H1 (cell line): ENCODE data around the gene JAKMIP1. TPM values are rescaled to one million over a fixed set of nuclear protein-coding genes. Genes with fewer than 3 reads are reported as not detected.
A peak's percentile ranks its signal among the peaks of the same experiment; 100 is the strongest.

Experiments used
- CTCF ChIA-PET: fragments of 300-600 bp; sonication (Branson Sonifier 250); formaldehyde crosslinking; loops from one replicate; lab custom pipeline; 2021; ENCODE audit not compliant: partially characterized antibody; lab: Charles Lee
- POLR2A ChIA-PET: fragments of 300-600 bp; sonication (Branson Sonifier 250); formaldehyde crosslinking; loops from one replicate; lab custom pipeline; 2021; ENCODE audit warnings: inconsistent platforms; ENCODE audit not compliant: partially characterized antibody; lab: Charles Lee
- DNase-seq, 2 experiments: peaks; one replicate each; pipeline versions ENCODE4 v3.0.0 to v3.0.0-alpha.2; 2010 to 2022; ENCODE audit warnings: low spot score in 2 of 2, low read depth in 1 of 2, mixed read lengths in 1 of 2
- FAIRE-seq: peaks from 2 replicates; lab custom pipeline; 2011; peaks lifted over from hg19 to GRCh38; lab: Jason Lieb, UNC
- H2AFZ ChIP-seq: 2 replicates; pipeline ENCODE4 v1.8.1; 2012; ENCODE audit warnings: low read length, inconsistent platforms
- H2AK5ac ChIP-seq: 2 replicates; pipeline ENCODE4 v1.6.1; 2013; ENCODE audit warnings: low read depth, low read length
- H2BK120ac ChIP-seq: replicated peaks from 2 replicates; pipeline ENCODE3; 2013; ENCODE audit warnings: low read depth, low read length, inconsistent platforms
- H2BK12ac ChIP-seq: 2 replicates; pipeline ENCODE4 v1.6.1; 2013; ENCODE audit warnings: low read depth, low read length
- H2BK15ac ChIP-seq: 2 replicates; pipeline ENCODE4 v1.6.1; 2013; ENCODE audit warnings: low read length
- H2BK20ac ChIP-seq: 2 replicates; pipeline ENCODE4 v1.6.1; 2013; ENCODE audit warnings: low read length
- H2BK5ac ChIP-seq: 2 replicates; pipeline ENCODE4 v1.6.1; 2013; ENCODE audit warnings: low read depth, low read length
- H3K14ac ChIP-seq: 2 replicates; pipeline ENCODE4 v1.6.1; 2013; ENCODE audit warnings: inconsistent platforms; ENCODE audit not compliant: insufficient read length
- H3K18ac ChIP-seq: 2 replicates; pipeline ENCODE4 v1.6.1; 2013; ENCODE audit warnings: low read length; ENCODE audit errors: extremely low read depth
- H3K23ac ChIP-seq: 2 replicates; pipeline ENCODE4 v1.6.1; 2013; ENCODE audit warnings: inconsistent platforms; ENCODE audit not compliant: insufficient read length
- H3K23me2 ChIP-seq: 2 replicates; pipeline ENCODE4 v1.6.1; 2013; ENCODE audit warnings: low read depth, low read length
- H3K27ac ChIP-seq: 2 replicates; pipeline ENCODE4 v1.6.1; 2011; ENCODE audit warnings: low read depth, low read length, inconsistent platforms
- H3K27me3 ChIP-seq, 4 experiments: replicated peaks in 1 of 4; 1 replicate in 1 of 4; 2 replicates in 3 of 4; pipeline versions ENCODE4 v1.6.1 to v1.8.1; 2011 to 2013; ENCODE audit warnings: low read length in 3 of 4, mild to moderate bottlenecking in 3 of 4, inconsistent platforms in 2 of 4, mixed read lengths in 2 of 4, moderate library complexity in 1 of 4; ENCODE audit not compliant: control insufficient read depth in 3 of 4, insufficient read depth in 3 of 4; ENCODE audit errors: extremely low read depth in 1 of 4
- H3K36me3 ChIP-seq, 4 experiments: 2 replicates each; pipeline versions ENCODE4 v1.6.1 to v1.8.1; 2011 to 2013; ENCODE audit warnings: mild to moderate bottlenecking in 4 of 4, low read length in 3 of 4, moderate library complexity in 2 of 4, control low read depth in 1 of 4, inconsistent platforms in 1 of 4; ENCODE audit not compliant: insufficient read depth in 4 of 4, control insufficient read depth in 2 of 4
- H3K4ac ChIP-seq: replicated peaks from 2 replicates; pipeline ENCODE3; 2013; ENCODE audit warnings: low read length, low read depth, mixed read lengths, inconsistent platforms; ENCODE audit not compliant: insufficient read length
- H3K4me1 ChIP-seq, 4 experiments: replicated peaks in 1 of 4; 1 replicate in 1 of 4; 2 replicates in 3 of 4; pipeline versions ENCODE4 v1.6.1 to v1.8.1; 2011 to 2013; ENCODE audit warnings: low read length in 3 of 4, inconsistent platforms in 2 of 4, mixed read lengths in 1 of 4; ENCODE audit not compliant: insufficient read depth in 4 of 4, control insufficient read depth in 3 of 4
- H3K4me2 ChIP-seq, 2 experiments: 2 replicates each; pipeline versions ENCODE4 v1.6.1 to v1.8.1; 2011 to 2013; ENCODE audit warnings: low read depth in 2 of 2, low read length in 2 of 2, control low read depth in 1 of 2, inconsistent platforms in 1 of 2, mild to moderate bottlenecking in 1 of 2; ENCODE audit not compliant: insufficient read depth in 1 of 2
- H3K4me3 ChIP-seq, 4 experiments: fragments of 200-600, 300-600 bp in 1 of 4; sonication (generic), shearing (Covaris generic), sonication (Bioruptor Twin) in 1 of 4; 2 replicates each; pipeline versions ENCODE4 v1.5.1 to v1.8.1; 2011 to 2016; ENCODE audit warnings: low read length in 4 of 4, low read depth in 3 of 4, control low read depth in 2 of 4, inconsistent platforms in 2 of 4, mild to moderate bottlenecking in 2 of 4, mixed read lengths in 1 of 4, moderate library complexity in 1 of 4; ENCODE audit not compliant: insufficient read depth in 2 of 4; ENCODE audit errors: extremely low read depth in 1 of 4
- H3K56ac ChIP-seq: replicated peaks from 2 replicates; pipeline ENCODE3; 2013; ENCODE audit warnings: low read depth, mild to moderate bottlenecking, mixed read lengths, low read length, inconsistent platforms; ENCODE audit not compliant: insufficient read length
- H3K79me1 ChIP-seq: 2 replicates; pipeline ENCODE4 v1.6.1; 2013; ENCODE audit warnings: low read depth, low read length, control low read depth
- H3K79me2 ChIP-seq, 2 experiments: 2 replicates each; pipeline versions ENCODE4 v1.6.1 to v1.8.1; 2012 to 2013; ENCODE audit warnings: low read length in 2 of 2, mild to moderate bottlenecking in 2 of 2, inconsistent platforms in 1 of 2; ENCODE audit not compliant: insufficient read depth in 2 of 2, control insufficient read depth in 1 of 2
- H3K9ac ChIP-seq, 4 experiments: replicated peaks in 1 of 4; 1 replicate in 1 of 4; 2 replicates in 3 of 4; pipeline versions ENCODE4 v1.6.1 to v1.8.1; 2011 to 2013; ENCODE audit warnings: low read depth in 3 of 4, low read length in 3 of 4, control low read depth in 2 of 4, mild to moderate bottlenecking in 2 of 4, moderate library complexity in 2 of 4, inconsistent platforms in 1 of 4; ENCODE audit errors: extremely low read depth in 1 of 4
- H3K9me3 ChIP-seq, 2 experiments: 2 replicates each; pipeline versions ENCODE4 v1.6.1 to v1.8.1; 2012 to 2013; ENCODE audit warnings: mild to moderate bottlenecking in 2 of 2, moderate library complexity in 2 of 2, control low read depth in 1 of 2, inconsistent platforms in 1 of 2, low read depth in 1 of 2, low read length in 1 of 2, mixed read lengths in 1 of 2; ENCODE audit not compliant: insufficient read depth in 2 of 2
- H4K20me1 ChIP-seq, 2 experiments: replicated peaks in 1 of 2; 2 replicates each; pipeline versions ENCODE3 to v1.8.1; 2011 to 2013; ENCODE audit warnings: inconsistent platforms in 2 of 2, low read length in 2 of 2, mild to moderate bottlenecking in 1 of 2; ENCODE audit not compliant: insufficient read depth in 2 of 2, control insufficient read depth in 1 of 2
- H4K5ac ChIP-seq: 2 replicates; pipeline ENCODE4 v1.6.1; 2013; ENCODE audit warnings: low read length, low read depth, mixed read lengths, inconsistent platforms; ENCODE audit not compliant: insufficient read length
- H4K8ac ChIP-seq: 2 replicates; pipeline ENCODE4 v1.8.0; 2013; ENCODE audit warnings: mild to moderate bottlenecking, moderate library complexity, low read length, inconsistent platforms; ENCODE audit not compliant: insufficient read depth; ENCODE audit errors: extremely low read depth
- H4K91ac ChIP-seq: replicated peaks from 2 replicates; pipeline ENCODE3; 2013; ENCODE audit warnings: low read length, mixed read lengths, inconsistent platforms; ENCODE audit not compliant: insufficient read length
- BACH1 ChIP-seq: IDR thresholded peaks from 2 replicates; pipeline ENCODE4 v1.6.1; 2012; ENCODE audit warnings: low read length, improper control_type of control experiment
- CBX5 ChIP-seq: fragments of 300-800, 300-1000 bp; sonication (generic); IDR thresholded peaks from 2 replicates; pipeline ENCODE4 v1.7.1; 2016; ENCODE audit warnings: antibody characterized with exemption, low read length, low read depth
- CREB1 ChIP-seq: IDR thresholded peaks from 2 replicates; pipeline ENCODE4 v1.6.1; 2012; ENCODE audit warnings: inconsistent platforms
- GABPA ChIP-seq: IDR thresholded peaks from 2 replicates; pipeline ENCODE4 v1.6.1; 2011; ENCODE audit warnings: mild to moderate bottlenecking, low read length, moderate library complexity, borderline replicate concordance; ENCODE audit not compliant: insufficient read depth
- JUN ChIP-seq: IDR thresholded peaks from 2 replicates; pipeline ENCODE4 v1.6.1; 2011; ENCODE audit warnings: low read depth, mild to moderate bottlenecking, improper control_type of control experiment, low read length
- KDM4A ChIP-seq: IDR thresholded peaks from one replicate; pipeline ENCODE4 v1.7.1; 2012; ENCODE audit warnings: low read depth, mild to moderate bottlenecking, moderate library complexity, low read length, inconsistent platforms; ENCODE audit not compliant: severe bottlenecking
- KDM5A ChIP-seq: fragments of 200-600 bp; IDR thresholded peaks from 2 replicates; pipeline ENCODE4 v1.7.1; 2012; ENCODE audit warnings: mild to moderate bottlenecking, low read length, inconsistent platforms, mixed read lengths
- SP1 ChIP-seq: IDR thresholded peaks from 2 replicates; pipeline ENCODE4 v1.6.1; 2011; ENCODE audit warnings: low read depth, low read length
- SP2 ChIP-seq: IDR thresholded peaks from 2 replicates; pipeline ENCODE4 v1.6.1; 2012; ENCODE audit warnings: mild to moderate bottlenecking, low read length, inconsistent platforms
- TCF12 ChIP-seq: IDR thresholded peaks from 2 replicates; pipeline ENCODE4 v1.6.1; 2011; ENCODE audit warnings: low read depth, mild to moderate bottlenecking, low read length
- TEAD4 ChIP-seq: IDR thresholded peaks from 2 replicates; pipeline ENCODE4 v1.6.1; 2012; ENCODE audit warnings: low read depth, low read length, inconsistent platforms, mixed read lengths
- YY1 ChIP-seq: IDR thresholded peaks from 2 replicates; pipeline ENCODE4 v1.6.1; 2011; ENCODE audit warnings: low read depth, mild to moderate bottlenecking, low read length
- WGBS, 2 experiments: shearing (Covaris generic) in 1 of 2; methylation state at CpG; one replicate each; pipeline versions ENCODE4 v1.1.6 to v1.1.7; 2013 to 2015; ENCODE audit warnings: low lambda C conversion rate in 2 of 2, mixed read lengths in 2 of 2, inconsistent platforms in 1 of 2, low coverage in 1 of 2, missing lambda C conversion rate in 1 of 2; ENCODE audit not compliant: insufficient replicate concordance in 2 of 2, insufficient coverage in 1 of 2, insufficient read length in 1 of 2; ENCODE audit errors: extremely low coverage in 1 of 2, missing lambda C conversion rate in 1 of 2; 5-methylcytosine and 5-hydroxymethylcytosine counted together
- polyA plus RNA-seq, 7 experiments: library from polyadenylated mRNA; depleted of rRNA in 3 of 7; stranded (reverse) in 5 of 7; unstranded in 2 of 7; fragments of >200 nt in 5 of 7; fragments of 200-250 nt in 2 of 7; gene quantifications; 1 replicate in 5 of 7; 2 replicates in 1 of 7; 4 replicates in 1 of 7; pipeline versions ENCODE4 v1.2.1 to v1.2.3, GENCODE V29; 2011 to 2013; ENCODE audit warnings: missing spikeins in 2 of 7, mixed read lengths in 2 of 7
- total RNA-seq: library from RNA; stranded (reverse); fragmentation: NEBNext Ultra II Directional; extraction: Animal tissue kit (Norgen Biotek cat#: 25700); gene quantifications from 2 replicates; pipeline ENCODE4 v1.2.1, GENCODE V29; 2021
- TF ChIP-seq, protein P1 (sequence below): IDR thresholded peaks from 2 replicates; pipeline ENCODE4 v1.6.1; 2012; ENCODE audit warnings: inconsistent platforms

Gene JAKMIP1
- total and polyA plus RNA-seq, 2 of the 8 experiments (the other 6 are each of a cell fraction or from before 2014, with no cell fraction given) = 2.5 to 4.4 TPM

DNA sequence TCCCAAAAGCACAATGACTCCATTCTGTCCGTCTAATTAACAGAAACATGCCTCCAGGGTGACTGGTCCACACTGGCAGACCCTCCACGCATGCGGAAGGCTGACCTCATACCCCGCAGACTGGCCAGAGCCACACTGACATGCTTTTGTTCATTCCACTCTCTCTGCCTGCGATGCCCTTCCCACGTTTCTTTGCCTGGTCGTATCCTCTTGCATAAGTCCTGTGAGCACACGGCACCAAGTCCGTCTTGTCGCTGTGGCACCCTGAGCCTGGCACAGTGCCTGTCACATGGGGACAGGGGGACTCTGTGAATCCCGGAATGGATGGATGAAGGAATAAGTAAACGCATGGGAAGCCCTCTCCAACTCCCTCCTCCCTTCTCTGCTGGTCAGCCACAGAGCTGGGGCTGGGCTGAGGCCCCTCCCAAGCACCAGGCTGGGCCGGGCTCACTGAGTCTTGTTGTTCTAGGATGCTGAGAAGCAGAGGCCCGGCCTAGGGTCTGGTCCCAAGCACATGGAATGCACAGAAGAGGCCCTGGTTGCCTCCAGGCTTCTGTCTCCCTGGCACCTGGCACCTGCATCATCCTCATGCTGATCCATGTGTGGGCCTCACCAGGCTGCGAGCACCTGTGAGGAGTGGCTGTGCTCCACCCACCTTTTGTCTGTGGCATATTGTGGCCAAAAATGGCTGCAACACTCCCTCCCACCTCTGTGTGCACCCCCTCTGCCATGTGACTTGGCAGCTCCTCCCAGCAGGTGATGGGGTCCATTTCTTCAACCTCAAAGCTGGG, 143.2 kb downstream of the JAKMIP1 start:
- DNase-seq = no peak
- no peak overlapping the region for H3K4me3 ChIP-seq
- H3K4me2 ChIP-seq = no peak overlapping the region
- H2BK5ac ChIP-seq = no peak overlapping the region
- no peak overlapping the region; the same call in 1 of the 2 replicates for H2AK5ac ChIP-seq
- H2AFZ ChIP-seq = no peak overlapping the region
- no peak overlapping the region for H4K8ac ChIP-seq
- H3K56ac ChIP-seq = no peak overlapping the region
- CTCF ChIA-PET = interaction anchor here (1.2 kb wide), 1 partner anchor 38 kb away, joined by 3 read pairs; no protein-coding TSS in a partner anchor
- H3K79me2 ChIP-seq = no peaks in the 10 kb centered on the region
- no peaks in the 10 kb centered on the region for H4K20me1 ChIP-seq
- POLR2A ChIA-PET = no interaction called here
- H3K23me2 ChIP-seq = no peaks in the 10 kb centered on the region
- no peaks in the 10 kb centered on the region for H3K36me3 ChIP-seq
- H2BK20ac ChIP-seq = no peak overlapping the region
- no peak overlapping the region for H3K23ac ChIP-seq
- H3K4me1 ChIP-seq = no peaks in the 10 kb centered on the region; a peak in 1 of 7 replicates
- WGBS, 2 experiments = 86% methylated on average over 15 of the region's 15 CpGs; no CpG with 5 or more reads in 1 of the 2 experiments
- H3K4ac ChIP-seq = no peak overlapping the region
- H2BK12ac ChIP-seq = no peak overlapping the region
- FAIRE-seq = no peak
- H3K27ac ChIP-seq = no peak overlapping the region
- no peaks in the 10 kb centered on the region; a peak in 2 of 7 replicates for H3K27me3 ChIP-seq
- H3K9me3 ChIP-seq = no peaks in the 10 kb centered on the region
- no peak overlapping the region for H2BK120ac ChIP-seq
- H2BK15ac ChIP-seq = no peak overlapping the region
- no peak overlapping the region for H3K18ac ChIP-seq
- peak overlapping the region; percentile 72 for H4K91ac ChIP-seq
- no peak overlapping the region for H3K9ac ChIP-seq
- no peak overlapping the region for H3K14ac ChIP-seq
- no peak overlapping the region for H4K5ac ChIP-seq
- no peaks in the 10 kb centered on the region for H3K79me1 ChIP-seq
- TF ChIP-seq TEAD4 (no peak), YY1 (no peak), BACH1 (no peak), JUN (no peak), KDM4A (no peak), KDM5A (no peak), TCF12 (no peak), SP2 (no peak), CBX5 (no peak), CREB1 (no peak), SP1 (no peak), GABPA (no peak)
- TF ChIP-seq, protein P1, sequence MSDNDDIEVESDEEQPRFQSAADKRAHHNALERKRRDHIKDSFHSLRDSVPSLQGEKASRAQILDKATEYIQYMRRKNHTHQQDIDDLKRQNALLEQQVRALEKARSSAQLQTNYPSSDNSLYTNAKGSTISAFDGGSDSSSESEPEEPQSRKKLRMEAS = no peak
